ENCODE results near the gene PYM1. TPM values are rescaled to one million over a fixed set of nuclear protein-coding genes. Genes with fewer than 3 reads are reported as not detected.

PYM1 gene
- total and polyA plus RNA-seq, 2 of the 4 experiments (the other 2 are of a cell fraction) = 26.5 to 27.8 TPM

DNA sequence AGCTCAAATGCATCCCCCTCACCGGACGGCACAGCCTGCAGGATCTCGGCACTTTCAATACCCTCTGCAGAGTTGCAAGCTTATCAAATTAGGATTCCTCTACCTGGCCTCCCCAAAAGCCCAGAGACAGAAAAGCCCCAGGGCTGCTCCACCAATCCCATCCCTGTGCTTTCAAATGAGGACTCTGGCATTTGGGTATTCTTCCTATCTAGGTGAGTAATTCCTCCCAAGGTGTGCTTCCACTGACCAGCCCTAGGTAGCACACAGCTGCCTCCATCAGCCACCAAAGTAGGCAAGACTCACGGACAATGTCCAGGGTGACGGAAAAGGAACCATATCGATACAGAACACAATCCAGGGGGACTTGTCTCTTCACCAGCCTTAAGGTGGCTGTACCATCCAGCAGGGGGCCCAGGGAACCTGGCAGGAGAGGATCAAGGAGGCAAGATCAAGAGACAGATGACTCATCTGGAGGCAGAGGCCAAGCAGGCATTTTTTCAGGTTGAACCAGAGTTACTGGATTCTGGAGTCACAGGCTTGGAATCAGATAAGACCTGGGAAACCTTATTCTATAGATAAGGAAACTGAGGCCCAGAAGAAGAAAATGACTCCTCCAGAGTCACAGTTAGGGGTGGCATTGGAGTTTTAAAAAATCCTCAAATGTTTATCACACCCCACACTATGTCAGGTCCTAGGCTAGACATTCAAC, 28.3 kb upstream of the PYM1 start:
- no TSS peak for BruUV-seq (replicated peaks)
- Histone ChIP-seq H2AK9ac (replicated peaks; ENCODE audit: low read depth, low read length, poor library complexity) (no peak overlapping the region), H2BK5ac (ENCODE audit: low read depth, low read length, poor library complexity, severe bottlenecking) (no peak overlapping the region), H3K4me1 (ENCODE audit: control insufficient read depth, insufficient read depth, low read length) (peaks cover 8% of the 10 kb centered on the region; the same call in 1 of the 2 replicates), H3K79me1 (ENCODE audit: low read depth in 1 of 2, low read length in 2 of 2) (peaks cover 0 to 13% of the 10 kb centered on the region in 2 experiments; a peak in 1 of 4 replicates), H3K4me3 (ENCODE audit: insufficient read depth, low read depth, low read length) (no peak overlapping the region), H4K91ac (ENCODE audit: insufficient read depth, low read depth, low read length) (no peak overlapping the region), H3K9me1 (ENCODE audit: insufficient read depth, low read length) (peaks cover 8% of the 10 kb centered on the region), H3K14ac (replicated peaks; ENCODE audit: low read depth, low read length) (no peak overlapping the region), H4K20me1 (ENCODE audit: insufficient read depth, low read length) (peaks cover 5% of the 10 kb centered on the region; the same call in 1 of the 2 replicates), H2AK5ac (ENCODE audit: low read depth, low read length) (peak overlapping the region; percentile 23; the same call in 1 of the 2 replicates), H3K56ac (ENCODE audit: extremely low read depth, insufficient read depth, low read length) (no peak overlapping the region), H3K9ac (ENCODE audit: low read depth, low read length) (no peak overlapping the region), H2BK15ac (ENCODE audit: low read depth, low read length) (no peak overlapping the region), H3K36me3 (ENCODE audit: control insufficient read depth, insufficient read depth, low read length) (peaks cover 30% of the 10 kb centered on the region), H2BK20ac (ENCODE audit: low read depth, low read length) (no peak overlapping the region), H3K27me3 (ENCODE audit: control insufficient read depth, insufficient read depth, low read length) (no peaks in the 10 kb centered on the region), H2AFZ (replicated peaks; ENCODE audit: low read length, poor library complexity) (no peak overlapping the region), H4K8ac (ENCODE audit: low read depth in 2 of 2, low read length in 2 of 2) (no peak overlapping the region; a peak in 1 of 4 replicates), H3K27ac (ENCODE audit: insufficient read depth, low read length) (no peak overlapping the region), H3K4ac (ENCODE audit: low read depth, low read length) (no peak overlapping the region), H3K9me3 (ENCODE audit: control insufficient read depth, insufficient read depth, low read length) (no peaks in the 10 kb centered on the region), H4K5ac (ENCODE audit: low read depth, low read length) (no peak overlapping the region), H3K4me2 (ENCODE audit: low read depth, low read length) (no peak overlapping the region), H3K18ac (ENCODE audit: low read depth, low read length) (no peak overlapping the region; the same call in 1 of the 2 replicates), H3K23ac (ENCODE audit: low read depth, low read length) (no peak overlapping the region), H2BK120ac (ENCODE audit: low read depth, low read length) (no peak overlapping the region)
- intact Hi-C loops (cut with micrococcal nuclease) = no loop called here
- CTCF ChIA-PET = interaction anchor here (0.6 kb wide), 2 partner anchors 27 to 148 kb away, joined by 3 read pairs; no protein-coding TSS in a partner anchor
- POLR2A ChIA-PET (ENCODE audit: unreplicated experiment) = interaction anchor here (0.5 to 0.6 kb wide), 2 partner anchors 110 to 188 kb away, joined by 3 to 4 read pairs; no protein-coding TSS in a partner anchor
- WGBS, 2 experiments (ENCODE audit: extremely low coverage in 2 of 2, insufficient read length in 1 of 2) = 90% methylated on average over 5 of the region's 6 CpGs; no CpG with 5 or more reads in 1 of the 2 experiments
- peak; percentile 76 for DNase-seq
- dilution Hi-C loops (cut with HindIII; ENCODE audit: low sequenced_read_pairs, unreplicated experiment) = no loop called here
- TF ChIP-seq CTCF (conservative IDR thresholded peaks at IDR 0.05; ENCODE audit: low read depth, low read length) (peak; percentile 51), BHLHE40 (IDR thresholded peaks at IDR 0.05; ENCODE audit: low read depth, low read length) (no peak), SMC3 (IDR thresholded peaks at IDR 0.05; ENCODE audit: low read depth, low read length) (peak; percentile 61), FOS (IDR thresholded peaks at IDR 0.05; ENCODE audit: low read depth, low read length) (peak; percentile 67), RAD21 (IDR thresholded peaks at IDR 0.05; ENCODE audit: low read length) (peak; percentile 61), MAFK (IDR thresholded peaks at IDR 0.05; ENCODE audit: low read depth, low read length) (no peak), MXI1 (IDR thresholded peaks at IDR 0.05; ENCODE audit: borderline replicate concordance, low read depth, low read length) (no peak), NFE2L2 (IDR thresholded peaks at IDR 0.05; ENCODE audit: low read depth, low read length) (no peak)
- in situ Hi-C loops (cut with MboI; ENCODE audit: low sequenced_read_pairs) = no loop called here
- peak; percentile 81 for ATAC-seq (ENCODE audit: low read depth)

All from IMR-90 (cell line).